HG02981 (cell line): ENCODE measurements around the gene GDPD2.

Experiments
- ATAC-seq: cut with Tn5 transposase; IDR thresholded peaks from one replicate; pipeline ENCODE4 v1.9.1; 2021; ENCODE audit warnings: mild to moderate bottlenecking, moderate library complexity; ENCODE audit not compliant: unreplicated experiment

GDPD2 gene

DNA sequence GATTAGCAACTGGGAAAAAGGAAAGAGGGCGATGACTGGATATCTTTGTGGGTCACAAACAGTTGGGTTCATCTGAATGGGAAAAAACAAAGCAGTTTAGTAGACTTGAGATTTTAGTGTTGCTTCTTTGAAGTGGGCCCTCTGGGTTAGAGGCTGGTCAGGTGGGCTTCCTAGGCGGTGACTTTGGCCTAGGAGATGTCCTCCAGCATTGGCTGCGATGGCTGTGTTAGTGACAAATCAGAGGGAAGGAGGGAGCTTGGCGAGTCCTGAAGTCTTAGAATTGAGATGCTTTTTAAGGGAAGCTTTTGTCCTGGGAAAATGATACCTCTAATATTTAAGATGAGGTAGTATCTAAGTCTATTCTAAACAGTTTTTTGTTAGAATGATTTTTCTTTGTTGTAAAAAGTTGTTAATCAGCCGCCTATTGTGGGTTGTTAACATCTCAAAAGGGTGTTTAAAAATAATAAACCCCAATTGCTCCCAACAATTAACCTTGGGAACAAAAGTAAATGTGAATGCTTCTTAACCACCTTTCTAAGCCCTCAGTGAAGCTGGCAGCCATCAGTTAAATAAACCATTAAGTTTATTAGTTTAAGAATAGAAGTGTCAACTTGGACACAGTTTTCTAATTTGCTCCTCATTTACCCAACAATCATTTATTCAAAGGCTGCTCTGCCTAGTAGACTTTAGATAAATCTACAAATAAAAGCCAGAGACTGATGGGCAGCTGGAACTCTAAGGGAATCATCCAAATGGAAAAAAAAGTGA lies 53.2 kb downstream of the GDPD2 start:
- ATAC-seq: no peak

DNA sequence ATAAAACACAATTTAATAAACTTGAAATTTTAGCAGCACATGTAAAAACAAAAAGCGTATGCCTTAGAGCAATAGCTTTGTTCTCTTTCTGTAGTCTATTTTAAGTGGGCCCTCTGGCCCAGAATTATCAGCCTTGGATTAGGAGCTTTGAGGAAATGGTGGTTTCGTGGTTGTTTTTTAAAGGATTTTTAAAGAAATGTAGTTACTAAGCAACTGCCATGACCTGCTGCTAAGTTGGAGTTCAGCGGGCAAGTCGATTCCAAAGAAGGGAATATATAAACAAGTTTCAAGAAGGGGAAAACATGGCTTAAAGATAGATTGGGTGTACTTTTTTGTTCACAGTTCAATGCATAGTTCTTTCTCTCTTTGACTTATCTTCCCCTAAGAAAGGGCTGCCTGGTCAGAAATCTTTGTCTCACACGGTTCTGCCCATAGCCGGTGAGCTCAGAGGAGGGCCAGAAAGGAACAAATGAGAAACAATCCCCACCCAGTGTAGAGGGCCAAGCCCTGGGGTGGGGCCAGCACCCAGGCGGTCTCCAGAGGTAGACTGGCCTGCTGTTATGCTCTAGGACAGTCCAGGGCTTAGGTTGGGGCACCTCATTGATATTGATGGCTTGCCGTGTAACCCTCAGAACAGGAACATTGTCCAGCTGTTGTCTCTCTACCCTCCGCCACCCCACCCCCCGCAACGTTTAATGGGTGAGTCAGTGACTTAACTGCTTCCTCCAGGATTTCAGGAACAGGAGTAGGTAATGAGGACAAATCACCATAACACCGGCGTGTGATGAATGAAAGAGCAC lies 54.0 kb downstream of the GDPD2 start:
- ATAC-seq: no peak

DNA sequence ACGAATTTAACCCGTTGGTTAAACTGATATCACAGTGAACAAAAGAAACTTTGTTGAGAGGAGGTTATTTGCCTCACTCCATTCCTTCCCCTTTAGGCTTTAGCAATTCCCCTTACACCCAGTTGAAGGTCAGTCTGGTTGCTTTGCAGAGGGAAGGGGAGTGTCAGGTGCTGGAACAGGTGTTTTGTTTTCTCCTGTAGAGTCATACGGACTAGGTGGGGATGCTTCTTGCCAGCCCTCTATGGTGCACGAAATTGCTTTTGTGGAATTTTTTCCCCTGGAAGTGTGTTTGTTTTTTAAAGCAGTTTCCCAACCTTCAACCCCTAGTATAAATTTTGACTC lies 54.6 kb downstream of the GDPD2 start:
- no peak for ATAC-seq

DNA sequence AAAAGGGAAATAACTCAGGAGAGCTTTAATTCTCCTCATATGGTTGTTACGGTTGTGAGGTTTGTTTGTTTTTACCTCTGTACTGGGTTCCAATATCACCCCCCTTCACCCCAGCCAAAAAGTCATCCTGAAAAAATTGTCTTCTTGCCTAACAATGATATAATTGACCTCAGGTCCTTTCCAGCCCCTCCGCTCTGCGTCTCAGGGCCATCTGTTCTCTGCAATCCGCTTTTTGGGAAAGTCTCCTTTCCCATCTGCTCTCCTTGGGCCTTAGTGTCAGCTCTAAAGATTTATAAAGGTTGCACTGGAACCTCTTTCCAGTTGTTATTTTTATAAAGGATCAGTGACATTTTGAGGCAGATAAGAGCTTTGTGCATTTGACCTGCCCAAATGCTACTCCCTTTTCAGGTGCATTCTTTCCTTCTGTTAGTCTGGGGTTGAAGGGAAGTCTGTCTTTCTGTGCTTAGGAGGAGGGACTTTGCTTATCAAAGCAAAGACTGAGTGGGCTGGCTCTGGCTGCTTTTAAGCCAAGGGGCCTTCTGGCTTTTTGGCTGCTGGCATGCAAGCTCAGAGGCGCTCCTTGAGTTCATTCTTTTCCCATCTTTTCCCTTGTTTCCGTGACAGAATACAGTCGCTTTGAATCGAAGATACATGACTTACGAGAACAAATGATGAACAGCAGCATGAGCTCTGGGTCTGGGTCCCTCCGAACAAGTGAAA lies 55.6 kb downstream of the GDPD2 start:
- ATAC-seq: no peak

DNA sequence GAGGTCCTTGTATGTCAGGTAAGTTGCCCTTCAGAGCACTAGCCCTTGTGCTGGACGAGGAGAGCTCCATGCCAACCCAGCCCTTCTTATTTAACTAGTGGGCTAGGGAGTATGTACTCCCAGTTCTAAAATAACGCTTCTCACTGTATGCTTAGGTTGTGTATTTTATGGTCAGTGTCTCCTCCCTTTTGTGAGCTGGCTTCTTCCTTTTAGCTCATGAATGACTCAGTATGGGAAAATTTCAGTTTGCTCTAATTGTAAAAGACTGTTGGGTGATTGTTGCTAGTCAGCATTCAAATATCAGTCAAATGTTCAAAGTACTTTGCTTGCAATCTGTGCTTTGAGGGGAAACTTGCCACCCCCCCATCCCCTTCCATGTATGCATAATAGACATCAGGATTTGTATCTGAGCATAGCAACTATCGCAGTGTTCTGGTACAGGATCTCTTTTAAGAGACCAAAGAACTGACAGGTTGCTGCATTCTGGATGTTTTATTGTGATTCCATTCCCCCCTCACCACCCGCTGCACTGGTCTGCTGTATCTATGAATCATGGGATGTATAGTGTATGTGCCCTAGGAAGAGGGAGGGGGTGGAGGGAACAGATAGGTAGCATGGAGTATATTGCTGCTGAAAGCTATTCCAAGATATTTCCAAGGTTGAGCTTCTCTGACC lies 56.3 kb downstream of the GDPD2 start:
- no peak for ATAC-seq

DNA sequence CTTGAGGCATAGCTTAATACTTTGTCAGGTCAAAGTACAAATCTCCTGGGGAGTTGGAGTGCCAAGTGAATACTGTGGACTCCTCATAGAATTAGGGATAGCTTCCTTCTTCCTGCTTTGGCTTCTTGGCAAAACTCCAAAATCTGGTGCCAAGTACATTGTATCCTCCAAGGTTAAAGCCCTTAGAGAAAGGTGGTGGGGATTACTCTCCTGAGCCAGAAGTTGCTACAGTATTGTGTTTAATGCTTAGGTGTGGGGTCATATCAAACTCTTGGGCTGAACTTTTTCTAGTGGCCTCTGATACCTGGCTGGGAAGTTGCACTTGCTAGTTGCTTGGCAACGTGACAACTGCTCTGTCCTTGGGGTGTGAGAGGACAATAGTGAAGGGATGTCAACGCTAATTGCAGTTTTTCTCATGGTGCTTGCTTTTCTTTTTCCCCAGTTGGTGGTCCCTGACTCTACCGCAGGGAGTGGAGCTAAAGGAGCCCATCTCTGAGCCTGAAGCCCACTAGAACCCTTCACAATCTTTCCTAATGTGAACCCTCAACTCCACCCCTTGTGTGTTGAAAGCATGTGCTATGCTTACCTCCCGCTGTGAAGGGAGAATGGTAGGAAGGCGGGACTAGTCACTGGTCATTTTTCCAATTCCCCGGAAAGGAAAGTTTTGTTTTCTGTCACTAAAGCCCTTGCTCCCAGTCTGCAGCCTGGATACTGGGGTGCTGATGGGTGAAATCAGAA lies 57.0 kb downstream of the GDPD2 start:
- ATAC-seq: no peak

DNA sequence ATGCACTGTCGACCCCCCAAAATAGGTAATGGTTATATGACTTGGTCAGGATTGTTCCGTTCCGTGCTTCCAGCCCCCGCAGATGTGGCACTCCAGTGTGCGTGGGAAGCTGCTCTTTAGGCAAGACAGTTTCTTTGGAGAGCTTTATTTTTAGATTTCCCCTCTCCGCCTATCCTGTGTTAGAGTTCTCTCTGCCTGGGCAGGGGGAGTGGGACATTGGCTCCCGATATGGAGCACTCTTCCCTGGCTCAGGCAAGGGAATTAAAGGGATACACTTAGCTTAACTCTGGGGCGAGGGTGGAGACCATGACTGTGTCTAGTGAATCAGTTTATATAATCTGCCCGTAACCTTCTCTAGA lies 57.5 kb downstream of the GDPD2 start:
- no peak for ATAC-seq

DNA sequence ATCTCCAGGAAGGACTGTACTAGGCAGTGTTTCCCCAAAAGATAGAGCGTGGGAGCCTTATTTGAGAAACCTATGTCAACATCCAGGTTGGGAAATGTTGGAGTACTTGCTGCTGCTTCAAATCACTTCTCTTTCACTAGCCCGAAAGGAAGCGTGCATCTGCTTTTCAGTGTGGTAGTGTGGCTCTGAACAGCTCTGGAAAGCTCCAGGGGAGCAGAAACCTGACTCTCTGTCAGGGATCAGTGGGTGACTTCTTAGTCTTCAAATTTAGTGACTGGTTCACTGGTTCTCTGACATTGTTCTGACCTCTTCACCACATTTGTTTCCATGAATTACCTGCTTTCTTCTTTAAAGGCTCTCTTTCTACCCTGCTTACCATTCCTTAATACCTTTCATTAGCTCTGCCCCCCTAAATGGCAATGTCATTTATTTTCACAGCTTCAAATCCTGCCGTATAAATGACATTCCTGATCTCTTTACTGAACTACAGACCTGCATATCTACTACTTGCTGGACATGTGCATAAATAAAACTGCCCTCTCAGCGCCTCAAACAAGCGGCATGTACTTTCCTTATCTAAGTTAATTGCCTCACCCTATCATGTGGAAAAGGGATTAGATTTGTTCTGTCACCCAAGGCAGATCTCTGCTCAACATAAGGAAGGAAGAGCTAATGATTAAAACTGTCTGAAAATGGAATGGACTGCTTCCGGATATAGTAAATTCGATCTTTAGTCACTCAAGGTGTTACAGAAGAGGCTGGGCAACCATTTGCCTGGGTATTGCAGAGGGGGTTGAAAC lies 58.6 kb downstream of the GDPD2 start:
- ATAC-seq: no peak

DNA sequence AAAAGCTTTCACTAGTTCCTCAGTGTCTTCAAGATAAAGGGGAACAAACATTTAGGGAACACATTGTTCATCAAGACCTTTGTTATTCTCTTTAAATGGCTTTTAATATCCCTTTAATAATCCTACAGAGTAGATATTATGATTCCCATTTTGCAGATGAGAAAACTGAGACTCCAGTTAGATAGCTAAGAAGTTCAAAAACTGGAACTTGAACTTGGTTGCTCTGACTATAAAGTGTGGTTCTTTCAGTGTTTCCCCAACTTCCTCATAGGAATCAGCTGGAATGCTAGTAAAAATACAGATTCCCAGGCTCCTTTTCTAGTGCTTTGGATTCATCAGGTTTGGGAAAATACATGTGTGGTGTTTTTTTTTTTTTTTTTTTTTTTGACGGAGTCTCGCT lies 59.2 kb downstream of the GDPD2 start:
- ATAC-seq: no peak
